Prostate gland (tissue), 2 donors: ENCODE results near the gene MCHR2.

Source experiments
- CTCF ChIP-seq, 4 experiments: fragments of 200-600 bp in 2 of 4; fragments of 450-650 bp in 2 of 4; sonication (generic) in 2 of 4; IDR thresholded peaks; 1 replicate in 3 of 4; 2 replicates in 1 of 4; pipeline ENCODE4 v1.5.1; 2016 to 2019; ENCODE audit warnings: antibody characterized with exemption in 4 of 4, mild to moderate bottlenecking in 2 of 4, moderate library complexity in 2 of 4
- POLR2A ChIP-seq: fragments of 450-650 bp; IDR thresholded peaks from one replicate; pipeline ENCODE4 v1.6.1; 2016; ENCODE audit warnings: antibody characterized with exemption, mild to moderate bottlenecking
- POLR2AphosphoS5 ChIP-seq: sonication (generic); formaldehyde crosslinking; IDR thresholded peaks from one replicate; pipeline ENCODE4 v1.6.1; 2017; ENCODE audit warnings: antibody characterized with exemption

GRCh38 chr6:99995916-99996315 is 1.9 kb upstream of the MCHR2 start:
- TF ChIP-seq CTCF (IDR thresholded peaks at IDR 0.05): no peak
- TF ChIP-seq POLR2AphosphoS5: no peak
- TF ChIP-seq POLR2A: no peak
